Upper lobe of left lung (tissue), 4 donors: ENCODE measurements around the gene SDHAF1.

ENCODE experiments used
- EP300 ChIP-seq, 4 donors: sonication (generic); formaldehyde crosslinking; IDR thresholded peaks; one replicate each; pipeline ENCODE4 v1.5.1; 2017; ENCODE audit warnings: antibody characterized with exemption in 4 of 4, control low read depth in 2 of 4
- POLR2A ChIP-seq, 4 donors: fragments of 450-650 bp; IDR thresholded peaks; one replicate each; pipeline ENCODE4 v1.5.1; 2016 to 2017; ENCODE audit warnings: antibody characterized with exemption in 4 of 4, mild to moderate bottlenecking in 2 of 4
- POLR2AphosphoS5 ChIP-seq, 2 donors: sonication (generic); formaldehyde crosslinking; IDR thresholded peaks; one replicate each; pipeline ENCODE4 v1.5.1; 2017; ENCODE audit warnings: antibody characterized with exemption in 2 of 2
- TF ChIP-seq, protein P1 (sequence below), 6 experiments: fragments of 450-650 bp in 4 of 6; fragments of 200-600 bp in 2 of 6; sonication (generic) in 2 of 6; IDR thresholded peaks; one replicate each; pipeline ENCODE4 v1.5.1; 2016 to 2019; ENCODE audit warnings: antibody characterized with exemption in 6 of 6

DNA sequence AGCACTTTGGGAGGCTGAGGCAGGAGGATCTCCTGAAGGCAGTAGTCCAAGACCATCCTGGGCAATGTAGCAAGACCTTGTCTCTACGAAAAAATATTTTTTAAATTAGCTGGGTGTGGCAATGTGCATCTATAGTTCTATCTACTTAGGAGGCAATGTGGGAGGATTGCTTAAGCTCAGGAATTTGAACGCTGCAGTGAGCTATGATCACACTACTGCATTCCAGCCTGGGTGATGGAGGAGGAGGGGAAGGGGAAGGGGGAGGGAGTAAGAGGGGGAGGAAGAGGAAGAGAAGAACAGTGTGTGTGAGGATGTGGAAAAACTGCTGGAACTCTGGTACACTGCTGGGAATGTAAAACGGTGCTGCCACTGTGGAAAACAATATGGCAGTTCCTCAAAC is 46.8 kb downstream of the SDHAF1 start:
- TF ChIP-seq EP300 (IDR thresholded peaks at IDR 0.05) (no peak), POLR2A (IDR thresholded peaks at IDR 0.05) (no peak), POLR2AphosphoS5 (IDR thresholded peaks at IDR 0.05) (no peak)
- TF ChIP-seq, protein P1, sequence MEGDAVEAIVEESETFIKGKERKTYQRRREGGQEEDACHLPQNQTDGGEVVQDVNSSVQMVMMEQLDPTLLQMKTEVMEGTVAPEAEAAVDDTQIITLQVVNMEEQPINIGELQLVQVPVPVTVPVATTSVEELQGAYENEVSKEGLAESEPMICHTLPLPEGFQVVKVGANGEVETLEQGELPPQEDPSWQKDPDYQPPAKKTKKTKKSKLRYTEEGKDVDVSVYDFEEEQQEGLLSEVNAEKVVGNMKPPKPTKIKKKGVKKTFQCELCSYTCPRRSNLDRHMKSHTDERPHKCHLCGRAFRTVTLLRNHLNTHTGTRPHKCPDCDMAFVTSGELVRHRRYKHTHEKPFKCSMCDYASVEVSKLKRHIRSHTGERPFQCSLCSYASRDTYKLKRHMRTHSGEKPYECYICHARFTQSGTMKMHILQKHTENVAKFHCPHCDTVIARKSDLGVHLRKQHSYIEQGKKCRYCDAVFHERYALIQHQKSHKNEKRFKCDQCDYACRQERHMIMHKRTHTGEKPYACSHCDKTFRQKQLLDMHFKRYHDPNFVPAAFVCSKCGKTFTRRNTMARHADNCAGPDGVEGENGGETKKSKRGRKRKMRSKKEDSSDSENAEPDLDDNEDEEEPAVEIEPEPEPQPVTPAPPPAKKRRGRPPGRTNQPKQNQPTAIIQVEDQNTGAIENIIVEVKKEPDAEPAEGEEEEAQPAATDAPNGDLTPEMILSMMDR (IDR thresholded peaks at IDR 0.05): no peak
